H1 (cell line): ENCODE results near the gene ALG14. TPM values are rescaled to one million over a fixed set of nuclear protein-coding genes. Genes with fewer than 3 reads are reported as not detected.

Source experiments
- CTCF ChIA-PET: fragments of 300-600 bp; sonication (Branson Sonifier 250); formaldehyde crosslinking; loops from one replicate; lab custom pipeline; 2021; ENCODE audit not compliant: partially characterized antibody; lab: Charles Lee
- POLR2A ChIA-PET: fragments of 300-600 bp; sonication (Branson Sonifier 250); formaldehyde crosslinking; loops from one replicate; lab custom pipeline; 2021; ENCODE audit warnings: inconsistent platforms; ENCODE audit not compliant: partially characterized antibody; lab: Charles Lee
- DNase-seq, 2 experiments: peaks; one replicate each; pipeline versions ENCODE4 v3.0.0 to v3.0.0-alpha.2; 2010 to 2022; ENCODE audit warnings: low spot score in 2 of 2, low read depth in 1 of 2, mixed read lengths in 1 of 2
- FAIRE-seq: peaks from 2 replicates; lab custom pipeline; 2011; peaks lifted over from hg19 to GRCh38; lab: Jason Lieb, UNC
- H2AFZ ChIP-seq: 2 replicates; pipeline ENCODE4 v1.8.1; 2012; ENCODE audit warnings: low read length, inconsistent platforms
- H2AK5ac ChIP-seq: 2 replicates; pipeline ENCODE4 v1.6.1; 2013; ENCODE audit warnings: low read depth, low read length
- H2BK120ac ChIP-seq: replicated peaks from 2 replicates; pipeline ENCODE3; 2013; ENCODE audit warnings: low read depth, low read length, inconsistent platforms
- H2BK12ac ChIP-seq: 2 replicates; pipeline ENCODE4 v1.6.1; 2013; ENCODE audit warnings: low read depth, low read length
- H2BK15ac ChIP-seq: 2 replicates; pipeline ENCODE4 v1.6.1; 2013; ENCODE audit warnings: low read length
- H2BK20ac ChIP-seq: 2 replicates; pipeline ENCODE4 v1.6.1; 2013; ENCODE audit warnings: low read length
- H2BK5ac ChIP-seq: 2 replicates; pipeline ENCODE4 v1.6.1; 2013; ENCODE audit warnings: low read depth, low read length
- H3K14ac ChIP-seq: 2 replicates; pipeline ENCODE4 v1.6.1; 2013; ENCODE audit warnings: inconsistent platforms; ENCODE audit not compliant: insufficient read length
- H3K18ac ChIP-seq: 2 replicates; pipeline ENCODE4 v1.6.1; 2013; ENCODE audit warnings: low read length; ENCODE audit errors: extremely low read depth
- H3K23ac ChIP-seq: 2 replicates; pipeline ENCODE4 v1.6.1; 2013; ENCODE audit warnings: inconsistent platforms; ENCODE audit not compliant: insufficient read length
- H3K23me2 ChIP-seq: 2 replicates; pipeline ENCODE4 v1.6.1; 2013; ENCODE audit warnings: low read depth, low read length
- H3K27ac ChIP-seq: 2 replicates; pipeline ENCODE4 v1.6.1; 2011; ENCODE audit warnings: low read depth, low read length, inconsistent platforms
- H3K27me3 ChIP-seq, 4 experiments: replicated peaks in 1 of 4; 1 replicate in 1 of 4; 2 replicates in 3 of 4; pipeline versions ENCODE4 v1.6.1 to v1.8.1; 2011 to 2013; ENCODE audit warnings: low read length in 3 of 4, mild to moderate bottlenecking in 3 of 4, inconsistent platforms in 2 of 4, mixed read lengths in 2 of 4, moderate library complexity in 1 of 4; ENCODE audit not compliant: control insufficient read depth in 3 of 4, insufficient read depth in 3 of 4; ENCODE audit errors: extremely low read depth in 1 of 4
- H3K36me3 ChIP-seq, 4 experiments: 2 replicates each; pipeline versions ENCODE4 v1.6.1 to v1.8.1; 2011 to 2013; ENCODE audit warnings: mild to moderate bottlenecking in 4 of 4, low read length in 3 of 4, moderate library complexity in 2 of 4, control low read depth in 1 of 4, inconsistent platforms in 1 of 4; ENCODE audit not compliant: insufficient read depth in 4 of 4, control insufficient read depth in 2 of 4
- H3K4ac ChIP-seq: replicated peaks from 2 replicates; pipeline ENCODE3; 2013; ENCODE audit warnings: low read length, low read depth, mixed read lengths, inconsistent platforms; ENCODE audit not compliant: insufficient read length
- H3K4me1 ChIP-seq, 4 experiments: replicated peaks in 1 of 4; 1 replicate in 1 of 4; 2 replicates in 3 of 4; pipeline versions ENCODE4 v1.6.1 to v1.8.1; 2011 to 2013; ENCODE audit warnings: low read length in 3 of 4, inconsistent platforms in 2 of 4, mixed read lengths in 1 of 4; ENCODE audit not compliant: insufficient read depth in 4 of 4, control insufficient read depth in 3 of 4
- H3K4me2 ChIP-seq, 2 experiments: 2 replicates each; pipeline versions ENCODE4 v1.6.1 to v1.8.1; 2011 to 2013; ENCODE audit warnings: low read depth in 2 of 2, low read length in 2 of 2, control low read depth in 1 of 2, inconsistent platforms in 1 of 2, mild to moderate bottlenecking in 1 of 2; ENCODE audit not compliant: insufficient read depth in 1 of 2
- H3K4me3 ChIP-seq, 4 experiments: fragments of 200-600, 300-600 bp in 1 of 4; sonication (generic), shearing (Covaris generic), sonication (Bioruptor Twin) in 1 of 4; 2 replicates each; pipeline versions ENCODE4 v1.5.1 to v1.8.1; 2011 to 2016; ENCODE audit warnings: low read length in 4 of 4, low read depth in 3 of 4, control low read depth in 2 of 4, inconsistent platforms in 2 of 4, mild to moderate bottlenecking in 2 of 4, mixed read lengths in 1 of 4, moderate library complexity in 1 of 4; ENCODE audit not compliant: insufficient read depth in 2 of 4; ENCODE audit errors: extremely low read depth in 1 of 4
- H3K56ac ChIP-seq: replicated peaks from 2 replicates; pipeline ENCODE3; 2013; ENCODE audit warnings: low read depth, mild to moderate bottlenecking, mixed read lengths, low read length, inconsistent platforms; ENCODE audit not compliant: insufficient read length
- H3K79me1 ChIP-seq: 2 replicates; pipeline ENCODE4 v1.6.1; 2013; ENCODE audit warnings: low read depth, low read length, control low read depth
- H3K79me2 ChIP-seq, 2 experiments: 2 replicates each; pipeline versions ENCODE4 v1.6.1 to v1.8.1; 2012 to 2013; ENCODE audit warnings: low read length in 2 of 2, mild to moderate bottlenecking in 2 of 2, inconsistent platforms in 1 of 2; ENCODE audit not compliant: insufficient read depth in 2 of 2, control insufficient read depth in 1 of 2
- H3K9ac ChIP-seq, 4 experiments: replicated peaks in 1 of 4; 1 replicate in 1 of 4; 2 replicates in 3 of 4; pipeline versions ENCODE4 v1.6.1 to v1.8.1; 2011 to 2013; ENCODE audit warnings: low read depth in 3 of 4, low read length in 3 of 4, control low read depth in 2 of 4, mild to moderate bottlenecking in 2 of 4, moderate library complexity in 2 of 4, inconsistent platforms in 1 of 4; ENCODE audit errors: extremely low read depth in 1 of 4
- H3K9me3 ChIP-seq, 2 experiments: 2 replicates each; pipeline versions ENCODE4 v1.6.1 to v1.8.1; 2012 to 2013; ENCODE audit warnings: mild to moderate bottlenecking in 2 of 2, moderate library complexity in 2 of 2, control low read depth in 1 of 2, inconsistent platforms in 1 of 2, low read depth in 1 of 2, low read length in 1 of 2, mixed read lengths in 1 of 2; ENCODE audit not compliant: insufficient read depth in 2 of 2
- H4K20me1 ChIP-seq, 2 experiments: replicated peaks in 1 of 2; 2 replicates each; pipeline versions ENCODE3 to v1.8.1; 2011 to 2013; ENCODE audit warnings: inconsistent platforms in 2 of 2, low read length in 2 of 2, mild to moderate bottlenecking in 1 of 2; ENCODE audit not compliant: insufficient read depth in 2 of 2, control insufficient read depth in 1 of 2
- H4K5ac ChIP-seq: 2 replicates; pipeline ENCODE4 v1.6.1; 2013; ENCODE audit warnings: low read length, low read depth, mixed read lengths, inconsistent platforms; ENCODE audit not compliant: insufficient read length
- H4K8ac ChIP-seq: 2 replicates; pipeline ENCODE4 v1.8.0; 2013; ENCODE audit warnings: mild to moderate bottlenecking, moderate library complexity, low read length, inconsistent platforms; ENCODE audit not compliant: insufficient read depth; ENCODE audit errors: extremely low read depth
- H4K91ac ChIP-seq: replicated peaks from 2 replicates; pipeline ENCODE3; 2013; ENCODE audit warnings: low read length, mixed read lengths, inconsistent platforms; ENCODE audit not compliant: insufficient read length
- POU5F1 ChIP-seq: IDR thresholded peaks from 2 replicates; pipeline ENCODE4 v1.6.1; 2011; ENCODE audit warnings: low read depth, mild to moderate bottlenecking, low read length, moderate library complexity
- RAD21 ChIP-seq, 2 experiments: IDR thresholded peaks in 1 of 2; conservative IDR thresholded peaks in 1 of 2; 2 replicates each; pipeline ENCODE4 v1.6.1; 2011; ENCODE audit warnings: low read depth in 2 of 2, low read length in 2 of 2, improper control_type of control experiment in 1 of 2, inconsistent platforms in 1 of 2, mild to moderate bottlenecking in 1 of 2, moderate library complexity in 1 of 2
- SIRT6 ChIP-seq: IDR thresholded peaks from one replicate; pipeline ENCODE4 v1.7.1; 2012; ENCODE audit warnings: low read length, inconsistent platforms
- whole genome bisulfite sequencing, 2 experiments: shearing (Covaris generic) in 1 of 2; methylation state at CpG; one replicate each; pipeline versions ENCODE4 v1.1.6 to v1.1.7; 2013 to 2015; ENCODE audit warnings: low lambda C conversion rate in 2 of 2, mixed read lengths in 2 of 2, inconsistent platforms in 1 of 2, low coverage in 1 of 2, missing lambda C conversion rate in 1 of 2; ENCODE audit not compliant: insufficient replicate concordance in 2 of 2, insufficient coverage in 1 of 2, insufficient read length in 1 of 2; ENCODE audit errors: extremely low coverage in 1 of 2, missing lambda C conversion rate in 1 of 2; 5-methylcytosine and 5-hydroxymethylcytosine counted together
- polyA plus RNA-seq, 7 experiments: library from polyadenylated mRNA; depleted of rRNA in 3 of 7; stranded (reverse) in 5 of 7; unstranded in 2 of 7; fragments of >200 nt in 5 of 7; fragments of 200-250 nt in 2 of 7; gene quantifications; 1 replicate in 5 of 7; 2 replicates in 1 of 7; 4 replicates in 1 of 7; pipeline versions ENCODE4 v1.2.1 to v1.2.3, GENCODE V29; 2011 to 2013; ENCODE audit warnings: missing spikeins in 2 of 7, mixed read lengths in 2 of 7
- total RNA-seq: library from RNA; stranded (reverse); fragmentation: NEBNext Ultra II Directional; extraction: Animal tissue kit (Norgen Biotek cat#: 25700); gene quantifications from 2 replicates; pipeline ENCODE4 v1.2.1, GENCODE V29; 2021

Gene ALG14
- total and polyA plus RNA-seq, 2 of the 8 experiments (the other 6 are each of a cell fraction or from before 2014, with no cell fraction given): 0.95 to 1.3 TPM

- FAIRE-seq (no peak), DNase-seq (no peak)
- Histone ChIP-seq H3K4me1 (no peaks in the 10 kb centered on the region), H2BK15ac (no peak overlapping the region), H2BK20ac (no peak overlapping the region), H3K9me3 (peaks cover 0 to 2% of the 10 kb centered on the region in 2 experiments; a peak in 1 of 4 replicates), H3K9ac (no peak overlapping the region), H3K4me3 (no peak overlapping the region), H4K5ac (no peak overlapping the region), H2AFZ (no peak overlapping the region), H2BK120ac (no peak overlapping the region), H3K27me3 (no peaks in the 10 kb centered on the region), H3K56ac (no peak overlapping the region), H3K4ac (no peak overlapping the region), H3K14ac (no peak overlapping the region), H2BK12ac (no peak overlapping the region), H3K23ac (no peak overlapping the region), H2BK5ac (no peak overlapping the region), H3K18ac (no peak overlapping the region), H3K79me1 (no peaks in the 10 kb centered on the region), H4K8ac (no peak overlapping the region), H3K23me2 (no peaks in the 10 kb centered on the region), H4K20me1 (no peaks in the 10 kb centered on the region), H3K27ac (no peak overlapping the region), H3K4me2 (no peak overlapping the region), H4K91ac (no peak overlapping the region), H2AK5ac (no peak overlapping the region), H3K79me2 (no peaks in the 10 kb centered on the region), H3K36me3 (no peaks in the 10 kb centered on the region)
- 88% methylated on average over 6 of the region's 6 CpGs; no CpG with 5 or more reads in 1 of the 2 experiments for WGBS, 2 experiments
- ChIA-PET CTCF (interaction anchor here (1.5 kb wide), 1 partner anchor 12 kb away, joined by 5 read pairs; no protein-coding TSS in a partner anchor), POLR2A (no interaction called here)
- TF ChIP-seq RAD21 (IDR thresholded peaks at IDR 0.05 in 1 of 2, conservative IDR thresholded peaks at IDR 0.05 in 1 of 2; ENCODE audit: low read depth in 2 of 2, low read length in 2 of 2) (no peak), POU5F1 (no peak), SIRT6 (no peak)
Observed at GRCh38 chr1:95096218-95096841, 23.6 kb upstream of the ALG14 start.
